ENCODE results near the gene SIM2.

SIM2 gene

GRCh38 chr21:36749935-36750575 lies 51.1 kb downstream of the SIM2 start:
- TF ChIP-seq ZFX (IDR thresholded peaks at IDR 0.05; ENCODE audit: borderline replicate concordance) = no peak
- TF ChIP-seq, protein P1, sequence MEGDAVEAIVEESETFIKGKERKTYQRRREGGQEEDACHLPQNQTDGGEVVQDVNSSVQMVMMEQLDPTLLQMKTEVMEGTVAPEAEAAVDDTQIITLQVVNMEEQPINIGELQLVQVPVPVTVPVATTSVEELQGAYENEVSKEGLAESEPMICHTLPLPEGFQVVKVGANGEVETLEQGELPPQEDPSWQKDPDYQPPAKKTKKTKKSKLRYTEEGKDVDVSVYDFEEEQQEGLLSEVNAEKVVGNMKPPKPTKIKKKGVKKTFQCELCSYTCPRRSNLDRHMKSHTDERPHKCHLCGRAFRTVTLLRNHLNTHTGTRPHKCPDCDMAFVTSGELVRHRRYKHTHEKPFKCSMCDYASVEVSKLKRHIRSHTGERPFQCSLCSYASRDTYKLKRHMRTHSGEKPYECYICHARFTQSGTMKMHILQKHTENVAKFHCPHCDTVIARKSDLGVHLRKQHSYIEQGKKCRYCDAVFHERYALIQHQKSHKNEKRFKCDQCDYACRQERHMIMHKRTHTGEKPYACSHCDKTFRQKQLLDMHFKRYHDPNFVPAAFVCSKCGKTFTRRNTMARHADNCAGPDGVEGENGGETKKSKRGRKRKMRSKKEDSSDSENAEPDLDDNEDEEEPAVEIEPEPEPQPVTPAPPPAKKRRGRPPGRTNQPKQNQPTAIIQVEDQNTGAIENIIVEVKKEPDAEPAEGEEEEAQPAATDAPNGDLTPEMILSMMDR (IDR thresholded peaks at IDR 0.05) = no peak
- H3K27ac ChIP-seq = no peak overlapping the region

DNA sequence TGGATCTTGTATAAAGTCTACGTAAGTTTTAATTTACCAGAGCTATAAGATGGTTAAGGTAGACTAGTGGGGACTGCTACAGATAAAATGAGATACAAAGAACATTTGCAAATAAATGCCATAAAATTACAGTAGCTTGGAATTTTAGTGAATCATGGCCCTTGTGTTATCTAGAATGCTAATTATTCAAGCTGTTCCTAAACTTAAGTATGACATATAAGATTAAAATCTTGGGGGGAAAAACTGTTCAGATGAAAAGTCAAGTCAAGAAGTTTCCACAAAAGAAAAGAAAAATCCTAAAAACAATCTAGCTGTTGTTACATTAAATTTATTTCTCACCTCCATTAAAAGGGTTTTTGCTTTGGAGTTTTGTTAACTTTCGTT lies 51.7 kb downstream of the SIM2 start:
- no peak overlapping the region for H3K27ac ChIP-seq
- no peak for TF ChIP-seq ZFX (IDR thresholded peaks at IDR 0.05; ENCODE audit: borderline replicate concordance)
- TF ChIP-seq, protein P1 (IDR thresholded peaks at IDR 0.05) = no peak

DNA sequence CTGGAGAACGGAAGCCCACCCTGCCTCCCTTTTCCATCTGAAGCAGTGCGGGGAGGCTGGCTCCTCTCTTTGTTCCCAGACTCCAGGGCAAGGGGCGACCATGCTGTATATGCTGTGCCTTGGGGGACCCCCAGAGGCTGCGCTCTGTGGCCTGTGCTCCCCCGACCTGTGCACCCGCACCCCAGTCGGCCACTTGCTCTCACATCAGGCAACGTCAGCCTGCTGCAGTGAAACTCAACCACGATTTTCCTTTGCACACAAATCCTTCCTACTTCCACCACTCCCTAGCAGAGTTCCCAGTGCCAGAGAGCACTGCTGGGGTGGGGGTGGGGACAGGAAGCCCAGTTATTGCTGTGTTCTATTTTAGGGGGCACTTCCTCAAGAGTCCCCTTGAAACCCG lies 52.5 kb downstream of the SIM2 start:
- TF ChIP-seq ZFX (IDR thresholded peaks at IDR 0.05; ENCODE audit: borderline replicate concordance) = no peak
- TF ChIP-seq, protein P1 (IDR thresholded peaks at IDR 0.05) = no peak
- H3K27ac ChIP-seq = no peak overlapping the region

DNA sequence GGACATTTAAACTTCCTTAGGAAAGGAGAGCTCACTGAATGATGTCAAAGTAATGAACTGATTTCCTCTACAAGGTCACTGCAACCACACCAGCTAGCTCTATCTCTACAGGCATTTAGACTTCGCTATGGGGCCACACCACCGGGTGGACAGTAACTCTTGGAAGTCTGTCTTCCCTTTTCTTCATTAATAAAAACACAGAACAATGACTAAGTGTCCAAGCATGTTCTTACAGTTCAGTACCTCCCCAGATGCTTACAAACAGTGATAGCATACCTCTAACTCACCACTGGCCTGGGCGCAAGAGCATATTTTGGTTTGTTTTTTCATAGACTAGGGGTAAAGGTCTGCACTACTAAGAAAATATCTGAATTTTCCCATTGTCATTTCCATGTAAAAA lies 54.6 kb downstream of the SIM2 start:
- H3K27ac ChIP-seq = no peak overlapping the region
- TF ChIP-seq, protein P1 (IDR thresholded peaks at IDR 0.05) = no peak
- no peak for TF ChIP-seq ZFX (IDR thresholded peaks at IDR 0.05; ENCODE audit: borderline replicate concordance)

DNA sequence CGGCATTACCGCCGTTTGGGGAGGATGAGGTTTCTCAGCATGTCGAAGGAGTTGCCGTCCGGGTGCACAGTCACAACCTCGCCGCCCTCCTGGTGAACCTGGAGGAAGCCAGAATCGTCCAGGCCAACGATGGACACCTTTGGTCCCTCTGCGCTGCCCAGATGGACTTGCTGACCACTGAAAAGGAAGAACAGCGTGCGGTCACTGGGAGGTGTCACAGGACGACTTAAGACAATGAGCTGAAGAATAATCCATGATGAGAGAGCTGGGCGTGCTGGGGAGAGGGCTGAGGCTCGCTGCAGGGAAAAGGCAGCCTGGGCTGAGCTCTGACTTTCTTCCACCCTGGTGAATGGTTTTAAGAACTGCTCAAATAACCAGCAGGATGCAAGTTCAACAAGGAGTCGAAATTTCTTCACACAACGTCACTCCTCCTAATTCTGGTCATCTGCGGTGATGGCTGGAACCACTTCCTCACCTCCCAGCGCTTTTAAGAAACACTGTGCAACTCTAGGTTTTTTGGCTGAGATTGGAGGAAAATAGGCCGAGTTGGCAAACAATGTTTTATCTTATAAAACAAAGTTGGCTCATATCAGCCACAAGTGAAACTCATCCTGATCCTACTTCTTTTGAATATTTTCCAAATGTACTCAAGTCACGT lies 55.5 kb downstream of the SIM2 start:
- no peak for TF ChIP-seq ZFX (IDR thresholded peaks at IDR 0.05; ENCODE audit: borderline replicate concordance)
- TF ChIP-seq, protein P1 (IDR thresholded peaks at IDR 0.05) = no peak
- no peak overlapping the region for H3K27ac ChIP-seq

GRCh38 chr21:36756527-36756926 lies 57.6 kb downstream of the SIM2 start:
- TF ChIP-seq, protein P1 (IDR thresholded peaks at IDR 0.05) = no peak
- no peak for TF ChIP-seq ZFX (IDR thresholded peaks at IDR 0.05; ENCODE audit: borderline replicate concordance)
- no peak overlapping the region for H3K27ac ChIP-seq

GRCh38 chr21:36757196-36757595 lies 58.3 kb downstream of the SIM2 start:
- no peak for TF ChIP-seq ZFX (IDR thresholded peaks at IDR 0.05; ENCODE audit: borderline replicate concordance)
- TF ChIP-seq, protein P1 (IDR thresholded peaks at IDR 0.05) = no peak

More at GRCh38 chr21:36757196-36757595, 58.3 kb downstream of the SIM2 start:
- H3K27ac ChIP-seq = no peak overlapping the region
